Psoas muscle (tissue), 8 donors: ENCODE data around the gene MOSPD3. TPM values are rescaled to one million over a fixed set of nuclear protein-coding genes. Genes with fewer than 3 reads are reported as not detected.

Experiments
- ATAC-seq, 4 donors: fragments of 200-7000 bp; cut with Tn5 transposase; one replicate each; pipeline ENCODE4 v1.9.1; 2020; ENCODE audit warnings: moderate library complexity in 3 of 4, mild to moderate bottlenecking in 2 of 4
- DNase-seq, 2 donors: peaks; one replicate each; pipeline ENCODE4 v3.0.0-alpha.2; 2020
- H3K27ac ChIP-seq: fragments of 200-600 bp; one replicate; pipeline ENCODE4 v1.8.0; 2022
- H3K27me3 ChIP-seq, 3 donors: fragments of 200-600 bp in 1 of 3; one replicate each; pipeline versions ENCODE4 v1.6.1 to v1.8.0; 2013 to 2022; ENCODE audit warnings: low read length in 2 of 3, mild to moderate bottlenecking in 2 of 3, moderate library complexity in 1 of 3; ENCODE audit not compliant: insufficient read depth in 3 of 3
- H3K36me3 ChIP-seq, 2 donors: fragments of 200-600 bp in 1 of 2; one replicate each; pipeline versions ENCODE4 v1.6.1 to v1.8.0; 2013 to 2022; ENCODE audit warnings: low read depth in 1 of 2, mild to moderate bottlenecking in 1 of 2, moderate library complexity in 1 of 2; ENCODE audit not compliant: insufficient read depth in 1 of 2
- H3K4me1 ChIP-seq: fragments of 200-600 bp; one replicate; pipeline ENCODE4 v1.8.0; 2022
- H3K4me3 ChIP-seq: fragments of 200-600 bp; one replicate; pipeline ENCODE4 v1.8.0; 2022; ENCODE audit warnings: mild to moderate bottlenecking
- H3K9me3 ChIP-seq: fragments of 200-600 bp; one replicate; pipeline ENCODE4 v1.8.0; 2022
- CTCF ChIP-seq: fragments of 200-600 bp; IDR thresholded peaks from one replicate; pipeline ENCODE4 v1.8.0; 2022; ENCODE audit warnings: antibody characterized with exemption
- WGBS, 3 donors: extraction: QIAGEN DNeasy Blood & Tissue Kit; methylation state at CpG; one replicate each; pipeline versions ENCODE4 v1.1.6 to v1.1.7; 2013; 5-methylcytosine and 5-hydroxymethylcytosine counted together
- intact Hi-C, 2 donors: fragments of 100-400 bp; cut with DNase I; formaldehyde crosslinking; loops; one replicate each; pipeline versions ENCODE4 v1.11.0 to v1.14.2; 2022
- polyA plus RNA-seq, 3 donors: library from polyadenylated mRNA; stranded (reverse); fragments of 200-250 nt; gene quantifications; one replicate each; pipeline ENCODE4 v1.2.3, GENCODE V29; 2013
- total RNA-seq, 4 donors: library from RNA; stranded (reverse); fragmentation: NEBNext Ultra II Directional in 2 of 4; extraction: Animal tissue kit (Norgen Biotek cat#: 25700) in 2 of 4; gene quantifications; one replicate each; pipeline versions ENCODE4 v1.2.1 to v1.2.4, GENCODE V29; 2021 to 2023
- donor health status: healthy with polysubstance abuse.
- donor health status: DM: no; HTN: no; CAD: no; lungs with moderate emphysema.
- donor health status: Bipolar disorder and iron deficiency.
- donor health status: healthy.
- donor health status: DM: yes; HTN: yes; CAD: no.
- donor health status: DM: no; HTN: no; CAD: no.
- donor health status: DM: no; HTN: no; CAD: no.
- donor health status: DM: yes; HTN: yes; CAD: no.

Gene MOSPD3
- total and polyA plus RNA-seq, 7 donors = 6.2 to 11.3 (median 7.0) TPM

- 84 to 90% (median 84%) methylated on average over 13 to 20 of the region's 20 CpGs for WGBS, 3 donors
Observed at GRCh38 chr7:100572281-100572948, 39.9 kb upstream of the MOSPD3 start.

GRCh38 chr7:100572949-100573675, 39.2 kb upstream of the MOSPD3 start:
- no peak for TF ChIP-seq CTCF
- Histone ChIP-seq H3K27ac (no peak overlapping the region), H3K4me3 (no peak overlapping the region), H3K4me1 (no peaks in the 10 kb centered on the region), H3K36me3 (peaks cover 15 to 57% of the 10 kb centered on the region in 2 donors), H3K9me3 (no peaks in the 10 kb centered on the region), H3K27me3 (peaks cover 0 to 60% (median 14%) of the 10 kb centered on the region in 3 donors)
- 90 to 92% (median 91%) methylated on average over 28 to 30 of the region's 30 CpGs for WGBS, 3 donors
- DNase-seq (no peak), ATAC-seq (no peak)
- intact Hi-C loops = no loop called here

More at GRCh38 chr7:100572281-100572948, 39.9 kb upstream of the MOSPD3 start:
- intact Hi-C loops = no loop called here
- no peaks in the 10 kb centered on the region for H3K4me1 ChIP-seq
- no peaks in the 10 kb centered on the region for H3K9me3 ChIP-seq
- no peak for TF ChIP-seq CTCF
- ATAC-seq (no peak), DNase-seq (no peak)
- H3K27ac ChIP-seq = no peak overlapping the region
- peaks cover 10 to 50% of the 10 kb centered on the region in 2 donors for H3K36me3 ChIP-seq
- H3K27me3 ChIP-seq = peaks cover 0 to 55% (median 14%) of the 10 kb centered on the region in 3 donors
- H3K4me3 ChIP-seq = no peak overlapping the region

GRCh38 chr7:100573691-100574361, 38.5 kb upstream of the MOSPD3 start, which contains the start of gene SAP25:
Gene SAP25, minus strand, starts transcription at chr7:100573900. Its CDS starts 158 bp downstream, at chr7:100573742.
- H3K36me3 ChIP-seq = peaks cover 15 to 64% of the 10 kb centered on the region in 2 donors
- no peak for ATAC-seq
- no peak within 1 kb of the TSS for H3K27ac ChIP-seq
- no peaks in the 10 kb centered on the region for H3K4me1 ChIP-seq
- 92 to 93% (median 93%) methylated on average over 67 to 70 of the region's 70 CpGs for WGBS, 3 donors
- no peak for DNase-seq
- H3K4me3 ChIP-seq = no peak within 1 kb of the TSS
- intact Hi-C loops = no loop called here
- no peaks in the 10 kb centered on the region for H3K9me3 ChIP-seq
- no peak for TF ChIP-seq CTCF
- H3K27me3 ChIP-seq = peaks cover 0 to 60% (median 14%) of the 10 kb centered on the region in 3 donors

- H3K27me3 ChIP-seq = peaks cover 0 to 60% (median 14%) of the 10 kb centered on the region in 3 donors
- intact Hi-C loops = loop anchor here in 1 of 2 donors (5.0 kb wide), 1 partner anchor 113 kb away; no protein-coding TSS in a partner anchor
Observed at GRCh38 chr7:100574362-100575205, 37.8 kb upstream of the MOSPD3 start.

More at GRCh38 chr7:100574362-100575205, 37.8 kb upstream of the MOSPD3 start:
- peaks cover 15 to 72% of the 10 kb centered on the region in 2 donors for H3K36me3 ChIP-seq
- no peak overlapping the region for H3K27ac ChIP-seq
- WGBS, 3 donors = 91 to 94% (median 92%) methylated on average over 42 to 44 of the region's 44 CpGs
- ATAC-seq (no peak), DNase-seq (no peak)
- H3K4me3 ChIP-seq = no peak overlapping the region
- no peak for TF ChIP-seq CTCF
- no peaks in the 10 kb centered on the region for H3K9me3 ChIP-seq
- no peaks in the 10 kb centered on the region for H3K4me1 ChIP-seq
